ENCODE measurements around the gene SNRK. TPM values are rescaled to one million over a fixed set of nuclear protein-coding genes. Genes with fewer than 3 reads are reported as not detected.

SNRK gene
- total RNA-seq, 1 experiment from 2014 or later = 12.0 TPM

GRCh38 chr3:43348350-43348749 is 62.0 kb downstream of the SNRK start:
- DNase-seq = no peak
- Mint-ChIP-seq H3K4me1 (peaks cover 11 to 18% of the 10 kb centered on the region in 2 experiments), H3K36me3 (ENCODE audit: insufficient read depth in 1 of 3, low read depth in 3 of 3) (peaks cover 14 to 39% (median 27%) of the 10 kb centered on the region in 3 experiments), H3K9me3 (peaks cover 0 to 2% of the 10 kb centered on the region in 2 experiments; a peak in 1 of 5 replicates), H3K27ac (no peak overlapping the region), H3K4me3 (no peak overlapping the region), H3K27me3 (ENCODE audit: low read depth) (peaks cover 8% of the 10 kb centered on the region)
- no peak overlapping the region for H3K27ac ChIP-seq (ENCODE audit: insufficient read length, low read depth, low read length)
- H3K9ac ChIP-seq (ENCODE audit: extremely low read depth, insufficient read length, low read length) = no peak overlapping the region
- H3K4me1 ChIP-seq (ENCODE audit: insufficient read depth, low read length) = no peaks in the 10 kb centered on the region; the same call in 1 of the 2 replicates
- no peak overlapping the region for H3K23ac ChIP-seq (ENCODE audit: insufficient read length, low read depth, low read length)
- no peak overlapping the region for H2BK20ac ChIP-seq (ENCODE audit: low read depth, low read length, poor library complexity, severe bottlenecking)
- H4K5ac ChIP-seq (ENCODE audit: insufficient read length, low read depth, low read length) = no peak overlapping the region
- H3T11ph ChIP-seq (ENCODE audit: low read length) = no peak overlapping the region
- no peak overlapping the region for H4K91ac ChIP-seq (ENCODE audit: insufficient read length, low read depth, low read length)
- WGBS (ENCODE audit: extremely low coverage, insufficient read length, low lambda C conversion rate) = no CpG with 5 or more reads among the region's 11 CpGs
- no peaks in the 10 kb centered on the region for H3K23me2 ChIP-seq (ENCODE audit: insufficient read length, low read depth, low read length, poor library complexity, severe bottlenecking)
- H2BK15ac ChIP-seq (ENCODE audit: low read depth, low read length) = no peak overlapping the region
- H3K14ac ChIP-seq (ENCODE audit: insufficient read depth, low read length) = no peak overlapping the region
- TF ChIP-seq CTCF (conservative IDR thresholded peaks at IDR 0.05) = no peak
- no peak overlapping the region for H2AFZ ChIP-seq (ENCODE audit: low read length)
- H4K8ac ChIP-seq (replicated peaks; ENCODE audit: insufficient read length, low read depth, low read length) = no peak overlapping the region
- H2BK120ac ChIP-seq (ENCODE audit: low read depth, low read length, poor library complexity, severe bottlenecking) = no peak overlapping the region
- no peaks in the 10 kb centered on the region for H3K79me2 ChIP-seq (ENCODE audit: insufficient read depth, low read length)
- H3K27me3 ChIP-seq (ENCODE audit: insufficient read depth, low read length) = no peaks in the 10 kb centered on the region; the same call in 1 of the 2 replicates
- H2BK5ac ChIP-seq (ENCODE audit: insufficient read length, low read length) = no peak overlapping the region
- H4K20me1 ChIP-seq (ENCODE audit: control insufficient read depth, insufficient read depth, insufficient read length) = no peaks in the 10 kb centered on the region
- no peak overlapping the region for H2BK12ac ChIP-seq (ENCODE audit: insufficient read length, low read depth, low read length)
- H3K18ac ChIP-seq (ENCODE audit: insufficient read length, low read depth, low read length) = no peak overlapping the region
- H3K4ac ChIP-seq (ENCODE audit: low read depth, low read length) = no peak overlapping the region
- no peak overlapping the region for H3K56ac ChIP-seq (ENCODE audit: insufficient read length, low read depth, low read length)
- no peaks in the 10 kb centered on the region for H3K79me1 ChIP-seq (ENCODE audit: insufficient read depth, low read depth, low read length, poor library complexity, severe bottlenecking)
- H3K4me2 ChIP-seq (ENCODE audit: insufficient read depth, insufficient read length, low read length) = no peak overlapping the region
- no peak overlapping the region for H2AK5ac ChIP-seq (ENCODE audit: insufficient read length, low read length)
- H3K9me3 ChIP-seq (ENCODE audit: control insufficient read depth, low read depth, low read length) = no peaks in the 10 kb centered on the region
